Right lobe of liver (tissue), 6 donors: ENCODE measurements around the gene EPHA3. TPM values are rescaled to one million over a fixed set of nuclear protein-coding genes. Genes with fewer than 3 reads are reported as not detected.

Source experiments
- ATAC-seq, 4 donors: fragments of 200-7000 bp; cut with Tn5 transposase; one replicate each; pipeline ENCODE4 v1.9.1; 2020; ENCODE audit warnings: mild to moderate bottlenecking in 4 of 4, moderate library complexity in 4 of 4
- DNase-seq, 3 donors: peaks; one replicate each; pipeline ENCODE4 v3.0.0-alpha.2; 2020
- H3K27ac ChIP-seq, 3 donors: fragments of 200-600 bp; one replicate each; pipeline ENCODE4 v1.8.0; 2022
- H3K27me3 ChIP-seq, 2 donors: fragments of 200-600 bp; one replicate each; pipeline ENCODE4 v1.8.0; 2022
- H3K36me3 ChIP-seq, 4 donors: fragments of 200-600 bp; sonication (generic) in 1 of 4; one replicate each; pipeline versions ENCODE4 v1.5.1 to v1.8.0; 2017 to 2022; ENCODE audit warnings: control low read depth in 1 of 4
- H3K4me1 ChIP-seq, 4 donors: fragments of 200-600 bp; sonication (generic) in 1 of 4; one replicate each; pipeline versions ENCODE4 v1.5.1 to v1.8.0; 2017 to 2022; ENCODE audit warnings: control low read depth in 1 of 4
- H3K4me3 ChIP-seq, 3 donors: fragments of 200-600 bp; one replicate each; pipeline ENCODE4 v1.8.0; 2022
- H3K9me3 ChIP-seq, 4 donors: fragments of 200-600 bp; sonication (generic) in 1 of 4; one replicate each; pipeline versions ENCODE4 v1.5.1 to v1.8.0; 2017 to 2022; ENCODE audit warnings: control low read depth in 1 of 4
- CTCF ChIP-seq, 4 donors: fragments of 200-600 bp in 3 of 4; fragments of 450-650 bp in 1 of 4; IDR thresholded peaks; one replicate each; pipeline versions ENCODE4 v1.5.1 to v1.8.0; 2016 to 2022; ENCODE audit warnings: antibody characterized with exemption in 4 of 4, mild to moderate bottlenecking in 2 of 4
- POLR2A ChIP-seq: fragments of 450-650 bp; IDR thresholded peaks from one replicate; pipeline ENCODE4 v1.6.1; 2017; ENCODE audit warnings: antibody characterized with exemption, mild to moderate bottlenecking
- WGBS: methylation state at CpG from one replicate; pipeline ENCODE4 v1.1.6; 2018; ENCODE audit warnings: low coverage, low lambda C conversion rate; ENCODE audit not compliant: insufficient coverage; ENCODE audit errors: missing lambda C conversion rate; 5-methylcytosine and 5-hydroxymethylcytosine counted together
- intact Hi-C, 2 donors: fragments of 100-400 bp; cut with DNase I; formaldehyde crosslinking; loops; one replicate each; pipeline versions ENCODE4 v1.11.2 to v1.14.1; 2022
- total RNA-seq, 6 experiments: library from RNA; depleted of rRNA in 2 of 6; stranded (reverse); fragments of >200 nt in 2 of 6; fragmentation: NEBNext Ultra II Directional in 3 of 6; extraction: Animal tissue kit (Norgen Biotek cat#: 25700) in 3 of 6; gene quantifications; one replicate each; pipeline versions ENCODE4 v1.1.0 to v1.2.4, GENCODE V29; 2016 to 2023
- donor health status: DM: no; HTN: yes; CAD: no.
- donor health status: DM: no; HTN: no; CAD: no.
- donor health status: DM: no; HTN: no; CAD: no.
- donor health status: DM: no; HTN: yes; CAD: no.
- donor health status: DM: no; HTN: yes; CAD: no.

EPHA3 gene
- total RNA-seq, 6 experiments from 2014 or later = 0.95 to 2.9 (median 1.5) TPM

GRCh38 chr3:89114841-89115223, 7.4 kb downstream of the EPHA3 start:
- no peak for TF ChIP-seq POLR2A
- no peak for TF ChIP-seq CTCF (IDR thresholded peaks at IDR 0.05)
- intact Hi-C loops = no loop called here
- Histone ChIP-seq H3K9me3 (no peaks in the 10 kb centered on the region), H3K27me3 (peaks cover 0 to 16% of the 10 kb centered on the region in 2 donors), H3K27ac (no peak overlapping the region), H3K36me3 (no peaks in the 10 kb centered on the region), H3K4me3 (no peak overlapping the region), H3K4me1 (no peaks in the 10 kb centered on the region)
- DNase-seq = no peak
- 20% methylated on average over 8 of the region's 13 CpGs for WGBS
- no peak for ATAC-seq

- H3K27me3 ChIP-seq = peaks cover 0 to 8% of the 10 kb centered on the region in 2 donors
- no peaks in the 10 kb centered on the region for H3K4me1 ChIP-seq
- DNase-seq (no peak), ATAC-seq (no peak)
- no peaks in the 10 kb centered on the region for H3K36me3 ChIP-seq
- no peak overlapping the region for H3K4me3 ChIP-seq
- intact Hi-C loops = no loop called here
- H3K27ac ChIP-seq = no peak overlapping the region
- TF ChIP-seq CTCF (IDR thresholded peaks at IDR 0.05) (no peak), POLR2A (no peak)
- no peaks in the 10 kb centered on the region for H3K9me3 ChIP-seq
Observed at GRCh38 chr3:89116476-89116875, 9.1 kb downstream of the EPHA3 start.

DNA sequence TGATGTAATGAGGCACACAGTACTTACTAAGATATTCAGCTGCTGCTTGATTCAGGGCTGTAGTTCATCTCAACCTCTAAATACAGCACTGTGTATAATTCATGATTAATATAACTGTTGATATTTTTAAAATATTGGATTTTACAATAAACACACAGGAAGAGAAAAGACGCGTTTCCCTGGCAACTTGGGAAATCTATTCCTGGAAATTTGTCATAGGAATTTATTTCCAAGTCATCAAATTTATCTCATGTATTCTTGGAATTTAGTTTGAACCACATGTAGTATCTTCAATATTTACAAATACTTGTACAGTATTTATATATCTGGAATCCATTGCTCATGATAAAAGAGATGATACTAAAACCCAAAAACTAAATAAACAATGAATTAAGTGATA, 30.6 kb downstream of the EPHA3 start:
- no peaks in the 10 kb centered on the region for H3K4me1 ChIP-seq
- no peak for ATAC-seq
- intact Hi-C loops = no loop called here
- DNase-seq = no peak
- H3K36me3 ChIP-seq = no peaks in the 10 kb centered on the region
- WGBS = 52% methylated on average over 2 of the region's 2 CpGs
- no peak overlapping the region for H3K27ac ChIP-seq
- TF ChIP-seq POLR2A = no peak
- no peak for TF ChIP-seq CTCF (IDR thresholded peaks at IDR 0.05)
- H3K4me3 ChIP-seq = no peak overlapping the region
- no peaks in the 10 kb centered on the region for H3K9me3 ChIP-seq
- no peaks in the 10 kb centered on the region for H3K27me3 ChIP-seq

DNA sequence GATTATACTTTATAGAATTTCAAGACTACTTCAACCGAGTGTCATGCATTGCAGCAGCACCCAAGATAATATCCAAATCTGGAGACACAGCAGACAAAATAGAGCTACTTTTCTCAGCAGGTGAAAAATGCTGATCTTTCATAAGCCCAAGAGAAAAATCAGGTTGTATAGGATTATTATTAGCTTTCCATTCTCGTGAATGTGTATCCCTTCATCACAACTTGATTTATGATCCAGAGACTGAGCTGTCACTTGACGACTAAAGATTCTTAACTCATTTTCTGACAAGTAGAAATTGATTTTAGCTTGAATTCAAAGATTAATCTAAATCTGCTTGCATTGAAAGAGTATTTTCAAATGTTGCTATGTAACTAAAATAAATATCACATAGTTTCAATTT, 32.4 kb downstream of the EPHA3 start:
- no peaks in the 10 kb centered on the region for H3K9me3 ChIP-seq
- H3K27me3 ChIP-seq = no peaks in the 10 kb centered on the region
- intact Hi-C loops = no loop called here
- WGBS = 29% methylated on average over 3 of the region's 3 CpGs
- DNase-seq = no peak
- H3K36me3 ChIP-seq = no peaks in the 10 kb centered on the region
- TF ChIP-seq POLR2A (no peak), CTCF (IDR thresholded peaks at IDR 0.05) (no peak)
- no peak for ATAC-seq
- no peak overlapping the region for H3K27ac ChIP-seq
- no peak overlapping the region for H3K4me3 ChIP-seq
- no peaks in the 10 kb centered on the region for H3K4me1 ChIP-seq

- Histone ChIP-seq H3K4me3 (no peak overlapping the region), H3K9me3 (no peaks in the 10 kb centered on the region), H3K27ac (no peak overlapping the region), H3K36me3 (no peaks in the 10 kb centered on the region), H3K4me1 (no peaks in the 10 kb centered on the region), H3K27me3 (no peaks in the 10 kb centered on the region)
- intact Hi-C loops = no loop called here
- WGBS = 62% methylated on average over 2 of the region's 2 CpGs
- no peak for TF ChIP-seq CTCF (IDR thresholded peaks at IDR 0.05)
- no peak for TF ChIP-seq POLR2A
- no peak for DNase-seq
- no peak for ATAC-seq
Observed at GRCh38 chr3:89144080-89144479, 36.7 kb downstream of the EPHA3 start.
